Bronchial epithelial cell (primary cell): ENCODE measurements around the gene ACP1. TPM values are rescaled to one million over a fixed set of nuclear protein-coding genes. Genes with fewer than 3 reads are reported as not detected.

ENCODE experiments used
- DNase-seq: peaks from one replicate; pipeline ENCODE4 v3.0.0-alpha.2; 2010; ENCODE audit warnings: low read depth
- FAIRE-seq: peaks from 2 replicates; lab custom pipeline; 2011; peaks lifted over from hg19 to GRCh38; lab: Jason Lieb, UNC
- H3K27me3 ChIP-seq: 2 replicates; pipeline ENCODE4 v1.5.1; 2011; ENCODE audit warnings: low read length; ENCODE audit not compliant: control insufficient read depth, insufficient read depth
- H3K36me3 ChIP-seq: 2 replicates; pipeline ENCODE4 v1.5.1; 2011; ENCODE audit warnings: low read length; ENCODE audit not compliant: control insufficient read depth, insufficient read depth
- H3K4me3 ChIP-seq: 2 replicates; pipeline ENCODE4 v1.5.1; 2011; ENCODE audit warnings: mild to moderate bottlenecking, low read depth, low read length, control low read depth
- total RNA-seq: library from RNA; depleted of rRNA; stranded (reverse); fragments of >200 nt; gene quantifications from 2 replicates; pipeline ENCODE4 v1.2.1, GENCODE V29; 2014
- TF ChIP-seq, protein P1 (sequence below): IDR thresholded peaks from 2 replicates; pipeline ENCODE4 v1.5.1; 2011; ENCODE audit warnings: mild to moderate bottlenecking, moderate library complexity, low read length, control low read depth, inconsistent platforms; ENCODE audit not compliant: insufficient read depth, severe bottlenecking

Gene ACP1
- total RNA-seq, 1 donor from 2014 or later = 106 TPM

DNA sequence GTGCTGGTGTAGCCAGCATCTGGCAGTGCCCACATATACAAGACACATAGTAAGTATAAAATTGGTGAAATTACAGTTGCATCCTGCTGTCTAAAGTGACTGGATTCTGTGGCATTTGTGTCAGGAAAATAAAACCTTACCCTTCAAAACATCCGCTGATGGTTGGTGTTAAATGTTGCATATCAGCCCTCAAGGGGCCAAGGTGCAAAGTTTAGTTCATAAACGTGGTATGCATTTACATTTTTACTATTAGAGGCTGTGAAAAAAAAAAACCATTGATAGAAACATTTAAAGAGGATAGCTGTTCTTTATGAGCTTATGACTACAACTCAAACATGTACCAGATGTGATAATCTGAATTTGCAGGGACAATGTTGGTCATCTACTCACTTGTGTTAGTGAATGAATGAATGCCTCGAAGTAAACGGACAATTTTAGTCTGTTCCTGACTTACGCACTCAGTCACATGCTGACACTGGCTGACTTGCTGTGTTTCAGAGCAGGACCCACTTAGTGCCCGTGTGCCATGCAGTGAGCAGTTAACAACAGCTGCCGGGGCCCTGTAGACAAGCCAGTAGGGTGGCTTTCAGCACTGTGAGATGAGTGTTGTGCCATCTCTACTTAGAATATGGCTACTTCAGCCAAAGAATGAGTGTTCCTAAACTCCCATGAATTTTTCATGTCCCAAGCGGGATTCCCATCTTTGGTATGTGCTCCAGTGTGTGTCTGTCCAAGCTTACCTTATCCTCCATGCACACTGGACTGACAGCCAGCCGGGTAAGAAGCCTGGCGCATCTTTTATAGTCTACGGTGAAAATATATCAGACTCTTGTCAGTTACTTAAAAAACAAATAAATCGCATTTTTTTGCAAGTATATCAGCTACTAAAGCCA lies 17.9 kb downstream of the ACP1 start:
- peaks cover 4% of the 10 kb centered on the region for H3K27me3 ChIP-seq
- no peak for FAIRE-seq
- peaks cover 9% of the 10 kb centered on the region for H3K36me3 ChIP-seq
- TF ChIP-seq, protein P1, sequence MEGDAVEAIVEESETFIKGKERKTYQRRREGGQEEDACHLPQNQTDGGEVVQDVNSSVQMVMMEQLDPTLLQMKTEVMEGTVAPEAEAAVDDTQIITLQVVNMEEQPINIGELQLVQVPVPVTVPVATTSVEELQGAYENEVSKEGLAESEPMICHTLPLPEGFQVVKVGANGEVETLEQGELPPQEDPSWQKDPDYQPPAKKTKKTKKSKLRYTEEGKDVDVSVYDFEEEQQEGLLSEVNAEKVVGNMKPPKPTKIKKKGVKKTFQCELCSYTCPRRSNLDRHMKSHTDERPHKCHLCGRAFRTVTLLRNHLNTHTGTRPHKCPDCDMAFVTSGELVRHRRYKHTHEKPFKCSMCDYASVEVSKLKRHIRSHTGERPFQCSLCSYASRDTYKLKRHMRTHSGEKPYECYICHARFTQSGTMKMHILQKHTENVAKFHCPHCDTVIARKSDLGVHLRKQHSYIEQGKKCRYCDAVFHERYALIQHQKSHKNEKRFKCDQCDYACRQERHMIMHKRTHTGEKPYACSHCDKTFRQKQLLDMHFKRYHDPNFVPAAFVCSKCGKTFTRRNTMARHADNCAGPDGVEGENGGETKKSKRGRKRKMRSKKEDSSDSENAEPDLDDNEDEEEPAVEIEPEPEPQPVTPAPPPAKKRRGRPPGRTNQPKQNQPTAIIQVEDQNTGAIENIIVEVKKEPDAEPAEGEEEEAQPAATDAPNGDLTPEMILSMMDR = no peak
- H3K4me3 ChIP-seq = no peak overlapping the region
- DNase-seq = no peak

DNA sequence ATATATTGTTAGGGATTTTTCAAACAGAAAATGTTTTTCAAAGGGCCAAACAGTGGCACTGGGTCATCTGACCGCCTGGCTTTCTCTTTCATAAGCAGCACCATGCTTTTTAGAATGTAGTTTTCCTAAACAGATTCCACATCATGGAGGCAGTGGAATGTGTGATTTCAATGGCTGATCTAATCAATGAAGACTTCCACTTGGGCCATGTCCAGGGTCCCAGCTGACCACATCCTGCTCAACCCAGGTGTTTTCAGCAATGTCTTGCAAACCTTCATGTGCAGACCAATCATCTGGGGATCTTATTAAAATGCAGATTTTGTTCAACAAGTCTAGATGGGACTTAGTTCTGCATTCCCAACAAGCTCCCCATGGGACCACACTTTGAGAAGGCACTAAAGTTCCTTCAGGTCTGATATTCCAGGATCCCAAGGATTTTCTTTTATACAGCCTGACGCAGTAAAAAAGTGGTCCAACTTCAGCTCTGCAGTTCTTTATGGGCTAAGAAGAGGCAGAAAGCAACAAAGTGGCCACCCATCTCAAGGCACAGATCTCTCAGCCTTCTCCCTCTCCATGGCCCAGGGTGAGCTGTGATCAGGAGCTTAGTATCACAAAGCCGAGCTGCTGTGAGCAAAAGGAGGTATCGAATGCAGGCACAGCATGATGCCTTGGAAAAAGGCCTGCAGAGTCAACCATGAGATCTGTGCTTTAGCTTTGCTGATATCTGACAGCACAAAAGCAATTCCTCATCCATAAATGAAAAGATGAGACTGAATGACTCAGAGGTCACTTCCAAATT lies 19.4 kb downstream of the ACP1 start:
- no peak for FAIRE-seq
- peaks cover 6% of the 10 kb centered on the region for H3K36me3 ChIP-seq
- DNase-seq = no peak
- TF ChIP-seq, protein P1 = no peak
- H3K4me3 ChIP-seq = no peak overlapping the region
- H3K27me3 ChIP-seq = peaks cover 5% of the 10 kb centered on the region

DNA sequence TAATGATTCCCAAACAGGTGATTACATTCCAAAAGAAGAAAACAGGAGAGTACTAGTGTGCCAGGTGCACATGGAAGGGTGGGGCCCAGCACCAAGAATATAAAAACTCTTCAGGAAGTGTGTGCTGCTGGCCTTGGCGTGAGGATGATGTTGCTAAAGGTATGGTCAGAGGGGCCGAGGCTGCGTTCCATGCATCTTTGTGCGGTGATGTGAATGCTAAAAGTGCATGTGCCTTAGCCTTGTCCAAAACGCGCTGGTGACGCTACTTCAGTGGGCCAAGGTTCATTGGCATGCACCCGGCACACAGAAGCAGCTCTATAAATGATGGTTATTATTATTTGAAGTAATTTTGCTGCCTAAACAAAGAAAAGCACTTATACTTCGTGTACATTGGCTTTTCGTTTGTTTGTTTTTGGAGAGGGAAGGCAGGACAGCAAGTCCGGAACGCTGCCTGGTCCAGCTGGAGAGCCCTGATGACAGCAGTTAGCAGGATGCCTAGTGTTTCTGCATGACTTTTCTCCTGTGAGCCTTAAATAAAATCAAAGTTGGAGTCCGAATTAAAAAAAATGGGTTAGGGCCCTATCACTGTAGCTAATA lies 20.2 kb downstream of the ACP1 start:
- no peak for FAIRE-seq
- TF ChIP-seq, protein P1 = no peak

DNA sequence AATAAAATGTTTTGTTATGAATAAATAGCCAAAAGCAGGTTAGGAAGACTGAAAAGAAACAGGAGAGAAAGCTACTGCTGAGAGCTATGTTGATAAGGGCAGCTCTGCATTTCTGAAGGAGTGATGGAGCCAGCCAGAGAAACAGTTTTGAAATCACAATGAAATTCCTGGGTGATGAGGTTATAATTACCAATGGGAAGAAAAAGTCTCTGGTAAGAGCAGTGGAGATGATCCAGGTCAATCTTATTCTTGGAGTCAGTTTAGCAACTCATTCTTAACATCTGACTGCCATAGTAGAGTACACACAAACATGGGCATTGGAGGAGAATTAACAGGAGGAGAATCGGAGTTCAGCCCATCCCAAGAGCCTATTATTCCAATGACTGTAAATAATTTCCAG lies 20.8 kb downstream of the ACP1 start:
- peaks cover 7% of the 10 kb centered on the region for H3K27me3 ChIP-seq
- H3K4me3 ChIP-seq = no peak overlapping the region
- H3K36me3 ChIP-seq = peaks cover 3% of the 10 kb centered on the region
- FAIRE-seq (no peak), DNase-seq (peak; percentile 35)
- TF ChIP-seq, protein P1 = no peak

More for the DNA sequence above, 20.2 kb downstream of the ACP1 start:
- Histone ChIP-seq H3K4me3 (no peak overlapping the region), H3K27me3 (peaks cover 7% of the 10 kb centered on the region), H3K36me3 (peaks cover 4% of the 10 kb centered on the region)
- DNase-seq = no peak

DNA sequence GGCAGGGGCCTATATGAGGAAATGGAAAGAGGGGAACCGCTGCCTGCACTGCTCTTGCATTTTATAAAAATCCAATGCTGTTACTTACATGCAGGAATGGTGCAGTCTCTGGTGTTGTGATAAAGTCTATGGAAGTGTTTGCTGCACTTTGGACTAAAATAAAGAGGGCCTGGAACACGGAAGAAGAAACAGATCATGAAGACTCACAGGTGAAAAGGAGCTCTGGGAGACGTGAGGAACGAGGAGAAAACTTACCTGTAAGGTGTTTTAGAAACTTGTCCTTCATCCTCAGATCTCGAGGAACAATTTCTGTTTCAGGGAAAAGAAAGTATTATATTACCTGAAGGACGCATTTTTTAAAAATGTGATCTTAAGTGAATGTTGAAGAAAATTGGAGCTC lies 21.3 kb downstream of the ACP1 start:
- H3K4me3 ChIP-seq = no peak overlapping the region
- DNase-seq = no peak
- TF ChIP-seq, protein P1 = no peak
- no peak for FAIRE-seq
- peaks cover 7% of the 10 kb centered on the region for H3K27me3 ChIP-seq
- peaks cover 3% of the 10 kb centered on the region for H3K36me3 ChIP-seq
